Testis (tissue), 3 donors: ENCODE data around the gene ARF1. TPM values are rescaled to one million over a fixed set of nuclear protein-coding genes. Genes with fewer than 3 reads are reported as not detected.

Experiments
- DNase-seq: peaks from one replicate; pipeline ENCODE4 v3.0.0-alpha.2; 2019
- H3K27ac ChIP-seq, 2 donors: fragments of 200-600 bp; sonication (generic); one replicate each; pipeline ENCODE4 v1.5.1; 2019
- H3K27me3 ChIP-seq: fragments of 200-600 bp; sonication (generic); one replicate; pipeline ENCODE4 v1.5.1; 2019
- H3K36me3 ChIP-seq: fragments of 200-600 bp; sonication (generic); one replicate; pipeline ENCODE4 v1.5.1; 2017; ENCODE audit warnings: low read depth; ENCODE audit errors: missing control alignments
- H3K4me1 ChIP-seq: fragments of 200-600 bp; sonication (generic); one replicate; pipeline ENCODE4 v1.5.1; 2019
- H3K4me3 ChIP-seq, 2 donors: fragments of 200-600 bp; sonication (generic); one replicate each; pipeline ENCODE4 v1.5.1; 2017 to 2019
- H3K9me3 ChIP-seq: fragments of 200-600 bp; sonication (generic); one replicate; pipeline ENCODE4 v1.5.1; 2017
- POLR2A ChIP-seq: fragments of 450-650 bp; IDR thresholded peaks from one replicate; pipeline ENCODE4 v1.6.1; 2017; ENCODE audit warnings: antibody characterized with exemption, mild to moderate bottlenecking, moderate library complexity
- WGBS, 2 donors: methylation state at CpG; one replicate each; pipeline ENCODE4 v1.1.5; 2018; 5-methylcytosine and 5-hydroxymethylcytosine counted together
- intact Hi-C: fragments of 100-400 bp; cut with DNase I; formaldehyde crosslinking; loops from one replicate; pipeline ENCODE4 v1.15.1; 2023; ENCODE audit warnings: low total_unique reads
- polyA plus RNA-seq: library from polyadenylated mRNA; stranded (reverse); fragments of 350-450 nt; fragmentation: Illumina TruSeq; extraction: RNeasy Lipid Tissue Mini Kit (QIAGEN cat#74804); gene quantifications from one replicate; pipeline ENCODE4 v1.2.3, GENCODE V29; 2014; ENCODE audit warnings: low read depth, low replicate concordance; ENCODE audit not compliant: insufficient read depth
- total RNA-seq, 2 donors: library from RNA; depleted of rRNA; stranded (reverse); fragments of >200 nt; gene quantifications; one replicate each; pipeline ENCODE4 v1.2.3, GENCODE V29; 2016
- TF ChIP-seq, protein P1 (sequence below), 3 experiments: fragments of 450-650 bp in 2 of 3; fragments of 200-600 bp in 1 of 3; sonication (generic) in 1 of 3; IDR thresholded peaks; one replicate each; pipeline ENCODE4 v1.5.1; 2016 to 2019; ENCODE audit warnings: antibody characterized with exemption in 3 of 3, mild to moderate bottlenecking in 2 of 3, moderate library complexity in 1 of 3

ARF1 gene
- total and polyA plus RNA-seq, 3 donors from 2014 or later = 426 to 637 (median 488) TPM

DNA sequence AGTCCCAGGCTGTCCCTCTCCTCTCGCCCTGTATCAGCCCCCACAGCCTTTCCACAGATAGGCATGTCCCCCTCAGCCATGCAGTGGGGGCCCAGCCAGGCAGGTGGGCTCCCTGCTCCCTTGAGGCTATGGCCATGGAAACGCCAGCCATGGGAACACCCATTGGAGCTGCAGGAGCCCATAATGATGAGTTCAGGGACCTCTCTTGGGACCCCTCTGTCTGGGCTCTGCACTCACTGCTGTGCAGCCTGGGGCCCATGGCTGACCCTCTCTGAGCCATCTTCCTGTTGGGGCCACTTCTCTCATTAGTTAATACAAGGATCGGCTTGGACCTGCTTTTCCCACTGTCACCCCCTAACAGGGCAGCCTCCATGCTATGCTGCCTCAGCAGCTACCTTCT is 42.5 kb upstream of the ARF1 start:
- H3K36me3 ChIP-seq = no peaks in the 10 kb centered on the region
- intact Hi-C loops = no loop called here
- H3K4me1 ChIP-seq = no peaks in the 10 kb centered on the region
- no peak for DNase-seq
- no peaks in the 10 kb centered on the region for H3K27me3 ChIP-seq
- no peak overlapping the region for H3K4me3 ChIP-seq
- H3K27ac ChIP-seq = no peak overlapping the region
- no peaks in the 10 kb centered on the region for H3K9me3 ChIP-seq
- TF ChIP-seq, protein P1, sequence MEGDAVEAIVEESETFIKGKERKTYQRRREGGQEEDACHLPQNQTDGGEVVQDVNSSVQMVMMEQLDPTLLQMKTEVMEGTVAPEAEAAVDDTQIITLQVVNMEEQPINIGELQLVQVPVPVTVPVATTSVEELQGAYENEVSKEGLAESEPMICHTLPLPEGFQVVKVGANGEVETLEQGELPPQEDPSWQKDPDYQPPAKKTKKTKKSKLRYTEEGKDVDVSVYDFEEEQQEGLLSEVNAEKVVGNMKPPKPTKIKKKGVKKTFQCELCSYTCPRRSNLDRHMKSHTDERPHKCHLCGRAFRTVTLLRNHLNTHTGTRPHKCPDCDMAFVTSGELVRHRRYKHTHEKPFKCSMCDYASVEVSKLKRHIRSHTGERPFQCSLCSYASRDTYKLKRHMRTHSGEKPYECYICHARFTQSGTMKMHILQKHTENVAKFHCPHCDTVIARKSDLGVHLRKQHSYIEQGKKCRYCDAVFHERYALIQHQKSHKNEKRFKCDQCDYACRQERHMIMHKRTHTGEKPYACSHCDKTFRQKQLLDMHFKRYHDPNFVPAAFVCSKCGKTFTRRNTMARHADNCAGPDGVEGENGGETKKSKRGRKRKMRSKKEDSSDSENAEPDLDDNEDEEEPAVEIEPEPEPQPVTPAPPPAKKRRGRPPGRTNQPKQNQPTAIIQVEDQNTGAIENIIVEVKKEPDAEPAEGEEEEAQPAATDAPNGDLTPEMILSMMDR (IDR thresholded peaks at IDR 0.05) = no peak
- TF ChIP-seq POLR2A = no peak
- WGBS, 2 donors = 85 to 86% methylated on average over 3 of the region's 3 CpGs

DNA sequence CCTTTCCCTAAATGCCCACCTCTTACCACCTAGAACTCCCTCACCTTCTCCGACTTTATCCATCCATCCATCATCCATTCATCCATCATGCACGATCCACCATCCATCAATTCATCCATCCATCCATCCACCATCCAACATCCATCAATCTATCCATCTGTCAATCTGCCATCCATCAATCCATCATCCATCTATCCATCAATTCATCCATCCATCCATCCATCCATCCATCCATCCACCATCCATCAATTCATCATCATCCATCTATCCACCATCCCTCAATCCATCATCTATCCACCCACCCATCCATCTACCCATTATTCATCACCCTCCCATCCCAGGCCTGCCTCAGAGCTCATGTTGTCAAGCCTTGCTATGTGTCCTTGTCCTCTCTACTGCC is 41.2 kb upstream of the ARF1 start:
- DNase-seq = no peak
- no peak overlapping the region for H3K4me3 ChIP-seq
- intact Hi-C loops = no loop called here
- TF ChIP-seq, protein P1 (IDR thresholded peaks at IDR 0.05) = no peak
- TF ChIP-seq POLR2A = no peak
- 88 to 89% methylated on average over 2 of the region's 2 CpGs for WGBS, 2 donors
- H3K4me1 ChIP-seq = no peaks in the 10 kb centered on the region
- H3K27ac ChIP-seq = no peak overlapping the region
- H3K36me3 ChIP-seq = no peaks in the 10 kb centered on the region
- H3K9me3 ChIP-seq = no peaks in the 10 kb centered on the region
- H3K27me3 ChIP-seq = no peaks in the 10 kb centered on the region

DNA sequence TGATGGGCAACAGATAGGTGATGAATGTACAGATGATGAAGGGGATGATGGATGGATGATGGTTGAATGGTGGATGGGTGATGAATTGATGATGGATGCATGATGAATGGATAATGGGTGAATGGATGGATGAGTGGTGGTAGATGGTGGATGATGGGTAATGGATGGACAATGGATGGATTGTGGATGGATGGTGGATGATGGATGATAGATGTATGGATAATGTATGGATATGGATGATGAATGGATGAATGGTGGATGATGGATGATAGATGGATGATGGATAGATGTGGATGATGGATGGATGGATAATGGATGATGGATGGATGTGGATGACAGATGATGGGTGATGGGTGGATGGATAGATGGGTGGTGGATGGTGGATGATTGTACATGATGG is 40.0 kb upstream of the ARF1 start:
- no peak for DNase-seq
- Histone ChIP-seq H3K27me3 (no peaks in the 10 kb centered on the region), H3K4me3 (no peak overlapping the region), H3K36me3 (no peaks in the 10 kb centered on the region), H3K4me1 (no peaks in the 10 kb centered on the region), H3K9me3 (no peaks in the 10 kb centered on the region), H3K27ac (no peak overlapping the region)
- intact Hi-C loops = no loop called here
- TF ChIP-seq, protein P1 (IDR thresholded peaks at IDR 0.05) = no peak
- TF ChIP-seq POLR2A = no peak

DNA sequence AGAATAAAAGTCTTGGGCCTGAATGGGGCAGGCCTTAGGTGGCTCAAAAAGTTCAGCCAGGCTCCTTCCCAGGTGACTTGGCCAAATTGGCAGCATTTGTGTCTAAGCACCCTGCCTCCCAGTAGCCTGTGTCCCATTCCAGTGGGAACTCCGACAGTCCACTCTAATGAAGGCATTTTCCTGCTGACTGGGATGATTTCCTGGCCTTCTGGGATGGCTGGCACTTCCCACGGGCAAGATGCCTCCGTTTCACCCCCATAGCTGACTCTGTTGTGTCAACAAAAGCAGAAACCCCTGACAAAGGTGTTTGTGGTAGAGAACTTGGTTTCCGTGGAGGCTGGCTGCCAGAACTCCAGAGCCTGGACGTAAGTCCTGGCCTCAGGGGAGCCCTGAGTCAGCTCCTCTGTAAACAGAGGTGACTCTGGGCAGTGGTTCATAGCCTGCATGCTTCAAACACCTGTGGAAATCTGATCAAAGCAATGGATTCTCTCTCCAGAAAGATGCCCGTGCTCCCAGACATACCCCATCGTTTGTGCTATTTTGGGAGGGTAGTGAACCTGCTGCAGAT is 39.1 kb upstream of the ARF1 start:
- no peaks in the 10 kb centered on the region for H3K27me3 ChIP-seq
- H3K9me3 ChIP-seq = no peaks in the 10 kb centered on the region
- whole genome bisulfite sequencing, 2 donors = 72 to 74% methylated on average over 7 of the region's 7 CpGs

DNA sequence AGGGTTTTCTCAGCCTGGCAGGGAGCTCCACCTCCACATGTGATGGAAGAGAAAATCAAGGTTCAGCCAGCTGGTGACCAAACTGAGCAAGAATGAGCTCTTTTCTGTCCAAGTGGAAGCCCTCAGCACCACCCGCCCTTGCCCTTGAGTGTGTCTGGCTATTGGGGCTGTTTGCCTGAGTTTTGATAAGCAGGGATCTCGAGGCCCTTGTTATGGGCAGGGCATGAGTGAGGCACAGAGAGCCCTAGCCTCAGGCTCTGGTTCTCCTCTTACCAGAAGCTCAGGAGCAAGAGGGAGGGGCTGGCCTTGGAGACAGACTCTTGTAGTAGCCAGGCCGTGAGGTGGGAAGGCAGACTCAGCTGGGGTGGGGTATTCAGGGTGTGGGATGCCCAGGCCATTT is 37.5 kb upstream of the ARF1 start:
- WGBS, 2 donors = 53 to 90% methylated on average over 3 of the region's 3 CpGs
- TF ChIP-seq, protein P1 (IDR thresholded peaks at IDR 0.05) = no peak
- no peak for TF ChIP-seq POLR2A
- intact Hi-C loops = no loop called here

More for the DNA sequence above, 39.1 kb upstream of the ARF1 start:
- no peak for TF ChIP-seq POLR2A
- TF ChIP-seq, protein P1 (IDR thresholded peaks at IDR 0.05) = no peak
- Histone ChIP-seq H3K27ac (no peak overlapping the region), H3K4me3 (no peak overlapping the region), H3K4me1 (no peaks in the 10 kb centered on the region), H3K36me3 (no peaks in the 10 kb centered on the region)
- DNase-seq = no peak
- intact Hi-C loops = no loop called here

More for the DNA sequence above, 37.5 kb upstream of the ARF1 start:
- Histone ChIP-seq H3K9me3 (no peaks in the 10 kb centered on the region), H3K36me3 (no peaks in the 10 kb centered on the region), H3K27me3 (no peaks in the 10 kb centered on the region), H3K4me3 (no peak overlapping the region), H3K4me1 (no peaks in the 10 kb centered on the region), H3K27ac (no peak overlapping the region)
- peak; percentile 13 for DNase-seq
